Peyer's patch (tissue), 4 donors: ENCODE measurements around the gene CPNE8.

ENCODE experiments used
- POLR2A ChIP-seq, 2 donors: fragments of 450-650 bp; IDR thresholded peaks; one replicate each; pipeline ENCODE4 v1.5.1; 2017; ENCODE audit warnings: antibody characterized with exemption in 2 of 2, mild to moderate bottlenecking in 2 of 2, moderate library complexity in 2 of 2
- TF ChIP-seq, protein P1 (sequence below), 6 experiments: fragments of 450-650 bp in 4 of 6; fragments of 200-600 bp in 2 of 6; sonication (generic) in 1 of 6; IDR thresholded peaks; one replicate each; pipeline ENCODE4 v1.5.1; 2017 to 2019; ENCODE audit warnings: antibody characterized with exemption in 6 of 6, mild to moderate bottlenecking in 3 of 6, moderate library complexity in 1 of 6

DNA sequence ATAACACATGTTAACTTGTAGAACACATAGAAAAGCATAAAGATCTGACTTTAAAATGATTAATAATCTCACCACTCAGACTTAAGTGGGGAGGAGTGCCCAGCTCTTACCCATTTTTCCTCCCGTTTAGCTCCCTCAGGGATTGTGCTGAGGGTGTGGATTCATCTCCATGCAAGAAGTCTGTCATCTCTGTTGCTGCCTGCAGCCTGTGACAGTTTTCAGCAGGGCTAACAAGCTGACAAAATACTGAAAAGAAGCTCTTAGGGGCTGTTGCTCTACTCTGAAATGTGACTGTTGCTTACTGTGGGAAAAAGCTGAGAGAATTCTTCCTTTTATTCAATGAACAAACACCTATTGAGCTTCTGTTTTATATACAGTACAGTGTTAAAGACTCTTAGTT, 216.2 kb downstream of the CPNE8 start:
- TF ChIP-seq POLR2A (IDR thresholded peaks at IDR 0.05), result no peak
- TF ChIP-seq, protein P1, sequence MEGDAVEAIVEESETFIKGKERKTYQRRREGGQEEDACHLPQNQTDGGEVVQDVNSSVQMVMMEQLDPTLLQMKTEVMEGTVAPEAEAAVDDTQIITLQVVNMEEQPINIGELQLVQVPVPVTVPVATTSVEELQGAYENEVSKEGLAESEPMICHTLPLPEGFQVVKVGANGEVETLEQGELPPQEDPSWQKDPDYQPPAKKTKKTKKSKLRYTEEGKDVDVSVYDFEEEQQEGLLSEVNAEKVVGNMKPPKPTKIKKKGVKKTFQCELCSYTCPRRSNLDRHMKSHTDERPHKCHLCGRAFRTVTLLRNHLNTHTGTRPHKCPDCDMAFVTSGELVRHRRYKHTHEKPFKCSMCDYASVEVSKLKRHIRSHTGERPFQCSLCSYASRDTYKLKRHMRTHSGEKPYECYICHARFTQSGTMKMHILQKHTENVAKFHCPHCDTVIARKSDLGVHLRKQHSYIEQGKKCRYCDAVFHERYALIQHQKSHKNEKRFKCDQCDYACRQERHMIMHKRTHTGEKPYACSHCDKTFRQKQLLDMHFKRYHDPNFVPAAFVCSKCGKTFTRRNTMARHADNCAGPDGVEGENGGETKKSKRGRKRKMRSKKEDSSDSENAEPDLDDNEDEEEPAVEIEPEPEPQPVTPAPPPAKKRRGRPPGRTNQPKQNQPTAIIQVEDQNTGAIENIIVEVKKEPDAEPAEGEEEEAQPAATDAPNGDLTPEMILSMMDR (IDR thresholded peaks at IDR 0.05), result no peak
